Astrocyte (in vitro differentiated cells and primary cell): Measurements from ENCODE around the gene PCDHGA8.

Experiments used
- EZH2 ChIP-seq: IDR thresholded peaks from 2 replicates; pipeline ENCODE4 v1.6.1; 2012; ENCODE audit warnings: mild to moderate bottlenecking, low read length, inconsistent platforms; ENCODE audit not compliant: insufficient read depth
- TF ChIP-seq, protein P1 (sequence below): IDR thresholded peaks from 2 replicates; pipeline ENCODE4 v1.5.1; 2011; ENCODE audit warnings: low read depth, mild to moderate bottlenecking, inconsistent platforms, low read length, moderate library complexity; ENCODE audit not compliant: insufficient read depth

DNA sequence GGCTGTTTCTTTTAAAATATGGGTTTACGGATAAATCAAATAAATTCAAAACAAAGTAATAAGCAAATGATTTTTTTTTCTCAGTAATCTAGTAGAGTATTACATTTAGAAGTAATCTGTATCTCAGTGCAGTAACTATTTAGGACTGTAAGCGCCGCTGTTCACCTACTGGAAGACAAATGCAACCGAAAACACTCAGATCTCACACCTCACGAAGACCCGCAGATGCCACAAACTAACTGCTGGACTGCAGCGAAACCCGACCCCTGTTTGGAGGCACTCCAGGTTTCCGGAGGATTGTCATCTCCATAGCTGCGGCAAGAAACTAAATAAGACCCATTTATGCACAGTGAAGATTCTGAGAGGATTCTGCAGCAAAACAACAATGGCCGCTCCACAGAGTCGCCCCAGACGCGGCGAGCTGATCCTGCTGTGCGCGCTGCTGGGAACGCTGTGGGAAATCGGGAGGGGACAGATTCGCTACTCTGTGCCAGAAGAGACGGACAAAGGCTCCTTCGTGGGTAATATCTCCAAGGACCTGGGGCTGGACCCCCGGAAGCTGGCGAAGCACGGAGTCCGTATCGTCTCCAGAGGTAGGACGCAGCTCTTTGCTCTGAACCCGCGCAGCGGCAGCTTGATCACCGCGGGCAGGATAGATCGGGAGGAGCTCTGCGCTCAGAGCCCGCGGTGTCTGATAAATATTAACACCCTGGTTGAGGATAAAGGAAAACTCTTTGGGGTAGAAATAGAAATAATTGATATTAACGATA is at the start of gene PCDHGA8:
- TF ChIP-seq, protein P1, sequence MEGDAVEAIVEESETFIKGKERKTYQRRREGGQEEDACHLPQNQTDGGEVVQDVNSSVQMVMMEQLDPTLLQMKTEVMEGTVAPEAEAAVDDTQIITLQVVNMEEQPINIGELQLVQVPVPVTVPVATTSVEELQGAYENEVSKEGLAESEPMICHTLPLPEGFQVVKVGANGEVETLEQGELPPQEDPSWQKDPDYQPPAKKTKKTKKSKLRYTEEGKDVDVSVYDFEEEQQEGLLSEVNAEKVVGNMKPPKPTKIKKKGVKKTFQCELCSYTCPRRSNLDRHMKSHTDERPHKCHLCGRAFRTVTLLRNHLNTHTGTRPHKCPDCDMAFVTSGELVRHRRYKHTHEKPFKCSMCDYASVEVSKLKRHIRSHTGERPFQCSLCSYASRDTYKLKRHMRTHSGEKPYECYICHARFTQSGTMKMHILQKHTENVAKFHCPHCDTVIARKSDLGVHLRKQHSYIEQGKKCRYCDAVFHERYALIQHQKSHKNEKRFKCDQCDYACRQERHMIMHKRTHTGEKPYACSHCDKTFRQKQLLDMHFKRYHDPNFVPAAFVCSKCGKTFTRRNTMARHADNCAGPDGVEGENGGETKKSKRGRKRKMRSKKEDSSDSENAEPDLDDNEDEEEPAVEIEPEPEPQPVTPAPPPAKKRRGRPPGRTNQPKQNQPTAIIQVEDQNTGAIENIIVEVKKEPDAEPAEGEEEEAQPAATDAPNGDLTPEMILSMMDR = no peak
- no peak for TF ChIP-seq EZH2
